HEK293 (cell line): ENCODE data around the gene ITPRID2.

ENCODE experiments used
- AEBP2 ChIP-seq: fragments of 450-650 bp; formaldehyde crosslinking; IDR thresholded peaks from 2 replicates; pipeline ENCODE4 v1.5.1; 2016; ENCODE audit warnings: missing biosample characterization, missing genetic modification characterization, borderline replicate concordance
- BCL6B ChIP-seq: fragments of 450-650 bp; formaldehyde crosslinking; IDR thresholded peaks from 2 replicates; pipeline ENCODE4 v1.5.1; 2017; ENCODE audit warnings: missing biosample characterization, missing genetic modification characterization
- CTCF ChIP-seq: fragments of 450-650 bp; formaldehyde crosslinking; IDR thresholded peaks from 2 replicates; pipeline ENCODE4 v1.5.1; 2016; ENCODE audit warnings: missing biosample characterization, missing genetic modification characterization
- GLI4 ChIP-seq: fragments of 450-650 bp; formaldehyde crosslinking; IDR thresholded peaks from 2 replicates; pipeline ENCODE4 v1.5.1; 2016; ENCODE audit warnings: missing biosample characterization, missing genetic modification characterization
- HIC1 ChIP-seq: fragments of 450-650 bp; formaldehyde crosslinking; IDR thresholded peaks from 2 replicates; pipeline ENCODE4 v1.5.1; 2016; ENCODE audit warnings: missing biosample characterization, missing genetic modification characterization
- PBX3 ChIP-seq: sonication (generic); formaldehyde crosslinking; IDR thresholded peaks from 2 replicates; pipeline ENCODE4 v1.8.1; 2022; ENCODE audit warnings: mild to moderate bottlenecking, moderate library complexity, missing genetic modification reagents
- PRDM10 ChIP-seq: fragments of 450-650 bp; formaldehyde crosslinking; IDR thresholded peaks from 2 replicates; pipeline ENCODE4 v1.5.1; 2016; ENCODE audit warnings: missing biosample characterization, missing genetic modification characterization
- ZNF184 ChIP-seq: fragments of 450-650 bp; IDR thresholded peaks from 2 replicates; pipeline ENCODE4 v1.5.1; 2018; ENCODE audit warnings: missing biosample characterization, mild to moderate bottlenecking, missing genetic modification characterization
- ZNF23 ChIP-seq: fragments of 450-650 bp; formaldehyde crosslinking; IDR thresholded peaks from 2 replicates; pipeline ENCODE4 v1.5.1; 2016; ENCODE audit warnings: missing biosample characterization, missing genetic modification characterization, borderline replicate concordance
- ZNF274 ChIP-seq, 2 experiments: fragments of 200-500 bp in 1 of 2; fragments of 450-650 bp in 1 of 2; sonication (Bioruptor generic) in 1 of 2; formaldehyde crosslinking in 1 of 2; IDR thresholded peaks; 2 replicates each; pipeline versions ENCODE4 v1.5.1 to v1.6.1; 2014 to 2016; ENCODE audit warnings: borderline replicate concordance in 1 of 2, inconsistent platforms in 1 of 2, low read length in 1 of 2, missing biosample characterization in 1 of 2, missing genetic modification characterization in 1 of 2
- ZNF302 ChIP-seq: fragments of 450-650 bp; formaldehyde crosslinking; IDR thresholded peaks from 2 replicates; pipeline ENCODE4 v1.5.1; 2016; ENCODE audit warnings: missing biosample characterization, missing genetic modification characterization, low read depth
- ZNF660 ChIP-seq: fragments of 450-650 bp; IDR thresholded peaks from 2 replicates; pipeline ENCODE4 v1.5.1; 2018; ENCODE audit warnings: missing biosample characterization, mild to moderate bottlenecking, missing genetic modification characterization
- ZNF747 ChIP-seq: fragments of 450-650 bp; formaldehyde crosslinking; IDR thresholded peaks from 2 replicates; pipeline ENCODE4 v1.5.1; 2016; ENCODE audit warnings: missing biosample characterization, missing genetic modification characterization

GRCh38 chr2:181872178-181872577 is 19.4 kb upstream of the ITPRID2 start:
- TF ChIP-seq ZNF747 (tag by site-specific recombination) (no peak), AEBP2 (tag by site-specific recombination) (no peak), ZNF660 (tag by site-specific recombination) (no peak), PBX3 (CRISPR knock-in tag) (no peak), BCL6B (tag by site-specific recombination) (no peak), GLI4 (tag by site-specific recombination) (no peak), CTCF (no peak), ZNF23 (no peak), ZNF274 (IDR thresholded peaks at IDR 0.05; ENCODE audit: low read length) (no peak), ZNF274 (tag by site-specific recombination; IDR thresholded peaks at IDR 0.05; ENCODE audit: borderline replicate concordance) (no peak), ZNF302 (no peak), PRDM10 (tag by site-specific recombination) (no peak), ZNF184 (tag by site-specific recombination) (no peak), HIC1 (tag by site-specific recombination) (no peak)
